K562 treated with DMSO at 1 percent for 48 hours (cell line): ENCODE results near the gene NSF. TPM values are rescaled to one million over a fixed set of nuclear protein-coding genes. Genes with fewer than 3 reads are reported as not detected.

Experiments used
- total RNA-seq: library from RNA; unstranded; fragments of 300-600 nt; gene quantifications from 2 replicates; pipeline ENCODE4 v1.2.3, GENCODE V29; 2022; ENCODE audit warnings: low replicate concordance; ENCODE audit errors: extremely low read depth

NSF gene
- total RNA-seq, result not detected in 2 replicates

GRCh38 chr17:46590157-46591146 lies at the start of gene NSF:
Gene NSF (plus strand): TSS chr17:46590669. CDS start chr17:46590776, 107 bp downstream.

GRCh38 chr17:46579083-46580075 lies 11.1 kb upstream of the NSF start, which contains the start of gene ARL17A:
Gene ARL17A (minus strand): TSS chr17:46579691. CDS start chr17:46576322, 3,369 bp downstream.

Other genes with a start within 250 kb of the NSF start
- gene ARL17B, start 228.9 kb upstream of the NSF start, total RNA-seq, result not detected in 2 replicates
- gene LRRC37A2, start 78.2 kb upstream of the NSF start, total RNA-seq, result not detected in 2 replicates
- gene ARL17A, start 11.0 kb upstream of the NSF start, total RNA-seq, result not detected in 2 replicates
- not detected in 2 replicates for gene WNT3, start 228.0 kb downstream of the NSF start, total RNA-seq